HepG2 (cell line): ENCODE measurements around the gene DNAJB12. TPM values are rescaled to one million over a fixed set of nuclear protein-coding genes. Genes with fewer than 3 reads are reported as not detected.

Experiments used
- DPF2 ChIP-seq: sonication (generic); formaldehyde crosslinking; IDR thresholded peaks from 2 replicates; pipeline ENCODE4 v1.4.0; 2020; ENCODE audit warnings: mild to moderate bottlenecking, low read depth, missing genetic modification reagents, borderline replicate concordance
- NR1H2 ChIP-seq: sonication (generic); formaldehyde crosslinking; IDR thresholded peaks from 2 replicates; pipeline ENCODE4 v1.8.1; 2022; ENCODE audit warnings: low read depth, missing genetic modification reagents, borderline replicate concordance
- NR2F2 ChIP-seq: IDR thresholded peaks from 2 replicates; pipeline ENCODE4 v1.6.1; 2012; ENCODE audit warnings: low read depth, inconsistent platforms, borderline replicate concordance
- TAF15 ChIP-seq: fragments of 200-400 bp; formaldehyde crosslinking; IDR thresholded peaks from one replicate; pipeline ENCODE4 v1.6.1; 2018; ENCODE audit warnings: mild to moderate bottlenecking, low read depth, low read length; ENCODE audit not compliant: poor library complexity, severe bottlenecking
- ZBTB38 ChIP-seq: sonication (generic); formaldehyde crosslinking; IDR thresholded peaks from 2 replicates; pipeline ENCODE4 v1.5.1; 2020; ENCODE audit warnings: mild to moderate bottlenecking, missing genetic modification reagents
- ZKSCAN5 ChIP-seq: sonication (generic); formaldehyde crosslinking; IDR thresholded peaks from 2 replicates; pipeline ENCODE4 v1.5.1; 2020; ENCODE audit warnings: mild to moderate bottlenecking, missing genetic modification reagents
- ZNF652 ChIP-seq: IDR thresholded peaks from 2 replicates; pipeline ENCODE4 v1.6.1; 2016; ENCODE audit warnings: low read depth, borderline replicate concordance
- ZNF788 ChIP-seq: sonication (generic); formaldehyde crosslinking; IDR thresholded peaks from 2 replicates; pipeline ENCODE4 v1.5.0; 2020; ENCODE audit warnings: mild to moderate bottlenecking, missing genetic modification reagents, borderline replicate concordance
- polyA plus RNA-seq, 8 experiments: library from polyadenylated mRNA; depleted of rRNA in 3 of 8; stranded (reverse) in 7 of 8; unstranded in 1 of 8; fragments of >200 nt; fragmentation: Illumina TruSeq in 4 of 8; extraction: Trizol in 4 of 8; gene quantifications; 2 replicates each; pipeline versions ENCODE4 v1.2.1 to v1.2.3, GENCODE V29; 2011 to 2016; ENCODE audit warnings: low read depth in 4 of 8, missing spikeins in 1 of 8, mixed read lengths in 1 of 8; ENCODE audit not compliant: insufficient read depth in 1 of 8
- total RNA-seq, 5 experiments: library from RNA; depleted of rRNA; stranded (reverse); fragments of >200 nt; fragmentation: Illumina TruSeq; extraction: Trizol; gene quantifications; 2 replicates each; pipeline ENCODE4 v1.2.3, GENCODE V29; 2016; ENCODE audit warnings: low read depth in 1 of 5
- TF ChIP-seq, protein P1 (sequence below): sonication (generic); formaldehyde crosslinking; IDR thresholded peaks from 2 replicates; pipeline ENCODE4 v1.5.1; 2020; ENCODE audit warnings: missing genetic modification reagents, mild to moderate bottlenecking, borderline replicate concordance
- TF ChIP-seq, protein P2 (sequence below): sonication (generic); formaldehyde crosslinking; IDR thresholded peaks from 2 replicates; pipeline ENCODE4 v1.4.0; 2020; ENCODE audit warnings: missing genetic modification reagents
- TF ChIP-seq, protein P3 (sequence below): sonication (generic); formaldehyde crosslinking; IDR thresholded peaks from 2 replicates; pipeline ENCODE4 v1.4.0; 2020; ENCODE audit warnings: missing genetic modification reagents, borderline replicate concordance
- TF ChIP-seq, protein P4 (sequence below): sonication (generic); formaldehyde crosslinking; IDR thresholded peaks from 2 replicates; pipeline ENCODE4 v1.4.0; 2020; ENCODE audit warnings: missing genetic modification reagents
- TF ChIP-seq, protein P5 (sequence below): sonication (generic); formaldehyde crosslinking; IDR thresholded peaks from 2 replicates; pipeline ENCODE4 v1.8.0; 2022; ENCODE audit warnings: missing genetic modification reagents, mild to moderate bottlenecking, inconsistent platforms, borderline replicate concordance

The DNAJB12 gene
- total and polyA plus RNA-seq, 2 of the 13 experiments (the other 11 are each of a cell fraction or from before 2014, with no cell fraction given) = 10.8 to 18.2 TPM

DNA sequence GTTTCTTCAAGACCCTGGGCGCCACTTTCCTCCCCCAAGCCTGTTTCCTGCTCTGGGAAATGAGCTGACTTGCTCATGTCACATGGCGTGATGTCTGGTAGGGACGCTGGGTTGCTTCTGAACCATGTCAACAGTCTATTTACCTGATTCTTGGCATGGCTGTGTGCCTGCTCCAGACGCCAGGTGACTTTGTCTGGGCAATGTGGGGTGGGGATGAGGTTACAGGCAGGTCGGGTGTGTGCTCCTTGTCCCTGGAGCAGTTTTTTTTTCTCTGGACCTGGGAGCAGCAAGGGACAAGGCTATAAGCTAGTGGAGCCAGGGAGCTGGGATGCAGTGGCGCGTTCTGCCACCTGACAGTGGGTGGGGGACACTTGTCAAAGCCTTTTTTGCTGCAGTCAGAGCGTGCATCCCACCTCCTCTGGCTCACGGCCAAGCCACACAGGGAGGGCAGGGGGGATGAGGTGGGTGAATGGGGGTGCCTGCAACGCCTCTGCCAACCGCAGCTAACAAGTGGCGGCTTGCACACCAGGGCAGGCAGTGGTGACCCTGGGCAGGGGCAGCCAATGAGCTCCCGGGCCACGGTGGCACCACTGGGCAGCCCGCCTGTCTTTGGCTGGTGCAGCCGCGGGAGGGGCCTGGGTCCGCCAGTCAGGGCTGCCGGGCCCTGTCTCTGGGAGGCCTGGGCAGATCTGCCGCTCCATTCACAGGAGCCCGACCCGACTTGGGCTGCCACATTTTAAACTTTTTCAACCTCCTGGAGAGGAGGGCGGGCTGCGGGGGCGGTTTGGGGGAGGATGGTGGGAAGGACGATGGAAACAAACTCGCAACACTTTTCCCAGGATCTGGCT is 22.9 kb downstream of the DNAJB12 start (continued):
- TF ChIP-seq, protein P1, sequence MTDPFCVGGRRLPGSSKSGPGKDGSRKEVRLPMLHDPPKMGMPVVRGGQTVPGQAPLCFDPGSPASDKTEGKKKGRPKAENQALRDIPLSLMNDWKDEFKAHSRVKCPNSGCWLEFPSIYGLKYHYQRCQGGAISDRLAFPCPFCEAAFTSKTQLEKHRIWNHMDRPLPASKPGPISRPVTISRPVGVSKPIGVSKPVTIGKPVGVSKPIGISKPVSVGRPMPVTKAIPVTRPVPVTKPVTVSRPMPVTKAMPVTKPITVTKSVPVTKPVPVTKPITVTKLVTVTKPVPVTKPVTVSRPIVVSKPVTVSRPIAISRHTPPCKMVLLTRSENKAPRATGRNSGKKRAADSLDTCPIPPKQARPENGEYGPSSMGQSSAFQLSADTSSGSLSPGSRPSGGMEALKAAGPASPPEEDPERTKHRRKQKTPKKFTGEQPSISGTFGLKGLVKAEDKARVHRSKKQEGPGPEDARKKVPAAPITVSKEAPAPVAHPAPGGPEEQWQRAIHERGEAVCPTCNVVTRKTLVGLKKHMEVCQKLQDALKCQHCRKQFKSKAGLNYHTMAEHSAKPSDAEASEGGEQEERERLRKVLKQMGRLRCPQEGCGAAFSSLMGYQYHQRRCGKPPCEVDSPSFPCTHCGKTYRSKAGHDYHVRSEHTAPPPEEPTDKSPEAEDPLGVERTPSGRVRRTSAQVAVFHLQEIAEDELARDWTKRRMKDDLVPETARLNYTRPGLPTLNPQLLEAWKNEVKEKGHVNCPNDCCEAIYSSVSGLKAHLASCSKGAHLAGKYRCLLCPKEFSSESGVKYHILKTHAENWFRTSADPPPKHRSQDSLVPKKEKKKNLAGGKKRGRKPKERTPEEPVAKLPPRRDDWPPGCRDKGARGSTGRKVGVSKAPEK (CRISPR knock-in tag) = 0 out of 2 replicates have a peak, but pooled peaks have one; percentile 38
- TF ChIP-seq NR1H2 (CRISPR knock-in tag) (no peak), NR2F2 (peak; percentile 21; the same call in 1 of the 2 replicates), DPF2 (no peak; the same call in 1 of the 2 replicates), ZNF788 (CRISPR knock-in tag) (peak; percentile 50; the same call in 1 of the 2 replicates), ZBTB38 (CRISPR knock-in tag) (no peak), ZKSCAN5 (CRISPR knock-in tag) (no peak), TAF15 (no peak), ZNF652 (CRISPR knock-in tag) (peak; percentile 11; the same call in 1 of the 2 replicates)
- TF ChIP-seq, protein P2, sequence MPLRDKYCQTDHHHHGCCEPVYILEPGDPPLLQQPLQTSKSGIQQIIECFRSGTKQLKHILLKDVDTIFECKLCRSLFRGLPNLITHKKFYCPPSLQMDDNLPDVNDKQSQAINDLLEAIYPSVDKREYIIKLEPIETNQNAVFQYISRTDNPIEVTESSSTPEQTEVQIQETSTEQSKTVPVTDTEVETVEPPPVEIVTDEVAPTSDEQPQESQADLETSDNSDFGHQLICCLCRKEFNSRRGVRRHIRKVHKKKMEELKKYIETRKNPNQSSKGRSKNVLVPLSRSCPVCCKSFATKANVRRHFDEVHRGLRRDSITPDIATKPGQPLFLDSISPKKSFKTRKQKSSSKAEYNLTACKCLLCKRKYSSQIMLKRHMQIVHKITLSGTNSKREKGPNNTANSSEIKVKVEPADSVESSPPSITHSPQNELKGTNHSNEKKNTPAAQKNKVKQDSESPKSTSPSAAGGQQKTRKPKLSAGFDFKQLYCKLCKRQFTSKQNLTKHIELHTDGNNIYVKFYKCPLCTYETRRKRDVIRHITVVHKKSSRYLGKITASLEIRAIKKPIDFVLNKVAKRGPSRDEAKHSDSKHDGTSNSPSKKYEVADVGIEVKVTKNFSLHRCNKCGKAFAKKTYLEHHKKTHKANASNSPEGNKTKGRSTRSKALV = no peak
- TF ChIP-seq, protein P3, sequence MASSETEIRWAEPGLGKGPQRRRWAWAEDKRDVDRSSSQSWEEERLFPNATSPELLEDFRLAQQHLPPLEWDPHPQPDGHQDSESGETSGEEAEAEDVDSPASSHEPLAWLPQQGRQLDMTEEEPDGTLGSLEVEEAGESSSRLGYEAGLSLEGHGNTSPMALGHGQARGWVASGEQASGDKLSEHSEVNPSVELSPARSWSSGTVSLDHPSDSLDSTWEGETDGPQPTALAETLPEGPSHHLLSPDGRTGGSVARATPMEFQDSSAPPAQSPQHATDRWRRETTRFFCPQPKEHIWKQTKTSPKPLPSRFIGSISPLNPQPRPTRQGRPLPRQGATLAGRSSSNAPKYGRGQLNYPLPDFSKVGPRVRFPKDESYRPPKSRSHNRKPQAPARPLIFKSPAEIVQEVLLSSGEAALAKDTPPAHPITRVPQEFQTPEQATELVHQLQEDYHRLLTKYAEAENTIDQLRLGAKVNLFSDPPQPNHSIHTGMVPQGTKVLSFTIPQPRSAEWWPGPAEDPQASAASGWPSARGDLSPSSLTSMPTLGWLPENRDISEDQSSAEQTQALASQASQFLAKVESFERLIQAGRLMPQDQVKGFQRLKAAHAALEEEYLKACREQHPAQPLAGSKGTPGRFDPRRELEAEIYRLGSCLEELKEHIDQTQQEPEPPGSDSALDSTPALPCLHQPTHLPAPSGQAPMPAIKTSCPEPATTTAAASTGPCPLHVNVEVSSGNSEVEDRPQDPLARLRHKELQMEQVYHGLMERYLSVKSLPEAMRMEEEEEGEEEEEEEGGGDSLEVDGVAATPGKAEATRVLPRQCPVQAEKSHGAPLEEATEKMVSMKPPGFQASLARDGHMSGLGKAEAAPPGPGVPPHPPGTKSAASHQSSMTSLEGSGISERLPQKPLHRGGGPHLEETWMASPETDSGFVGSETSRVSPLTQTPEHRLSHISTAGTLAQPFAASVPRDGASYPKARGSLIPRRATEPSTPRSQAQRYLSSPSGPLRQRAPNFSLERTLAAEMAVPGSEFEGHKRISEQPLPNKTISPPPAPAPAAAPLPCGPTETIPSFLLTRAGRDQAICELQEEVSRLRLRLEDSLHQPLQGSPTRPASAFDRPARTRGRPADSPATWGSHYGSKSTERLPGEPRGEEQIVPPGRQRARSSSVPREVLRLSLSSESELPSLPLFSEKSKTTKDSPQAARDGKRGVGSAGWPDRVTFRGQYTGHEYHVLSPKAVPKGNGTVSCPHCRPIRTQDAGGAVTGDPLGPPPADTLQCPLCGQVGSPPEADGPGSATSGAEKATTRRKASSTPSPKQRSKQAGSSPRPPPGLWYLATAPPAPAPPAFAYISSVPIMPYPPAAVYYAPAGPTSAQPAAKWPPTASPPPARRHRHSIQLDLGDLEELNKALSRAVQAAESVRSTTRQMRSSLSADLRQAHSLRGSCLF (CRISPR knock-in tag) = no peak
- TF ChIP-seq, protein P4, sequence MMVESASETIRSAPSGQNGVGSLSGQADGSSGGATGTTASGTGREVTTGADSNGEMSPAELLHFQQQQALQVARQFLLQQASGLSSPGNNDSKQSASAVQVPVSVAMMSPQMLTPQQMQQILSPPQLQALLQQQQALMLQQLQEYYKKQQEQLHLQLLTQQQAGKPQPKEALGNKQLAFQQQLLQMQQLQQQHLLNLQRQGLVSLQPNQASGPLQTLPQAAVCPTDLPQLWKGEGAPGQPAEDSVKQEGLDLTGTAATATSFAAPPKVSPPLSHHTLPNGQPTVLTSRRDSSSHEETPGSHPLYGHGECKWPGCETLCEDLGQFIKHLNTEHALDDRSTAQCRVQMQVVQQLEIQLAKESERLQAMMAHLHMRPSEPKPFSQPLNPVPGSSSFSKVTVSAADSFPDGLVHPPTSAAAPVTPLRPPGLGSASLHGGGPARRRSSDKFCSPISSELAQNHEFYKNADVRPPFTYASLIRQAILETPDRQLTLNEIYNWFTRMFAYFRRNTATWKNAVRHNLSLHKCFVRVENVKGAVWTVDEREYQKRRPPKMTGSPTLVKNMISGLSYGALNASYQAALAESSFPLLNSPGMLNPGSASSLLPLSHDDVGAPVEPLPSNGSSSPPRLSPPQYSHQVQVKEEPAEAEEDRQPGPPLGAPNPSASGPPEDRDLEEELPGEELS (CRISPR knock-in tag) = no peak; the same call in none of the 2 replicates
- TF ChIP-seq, protein P5, sequence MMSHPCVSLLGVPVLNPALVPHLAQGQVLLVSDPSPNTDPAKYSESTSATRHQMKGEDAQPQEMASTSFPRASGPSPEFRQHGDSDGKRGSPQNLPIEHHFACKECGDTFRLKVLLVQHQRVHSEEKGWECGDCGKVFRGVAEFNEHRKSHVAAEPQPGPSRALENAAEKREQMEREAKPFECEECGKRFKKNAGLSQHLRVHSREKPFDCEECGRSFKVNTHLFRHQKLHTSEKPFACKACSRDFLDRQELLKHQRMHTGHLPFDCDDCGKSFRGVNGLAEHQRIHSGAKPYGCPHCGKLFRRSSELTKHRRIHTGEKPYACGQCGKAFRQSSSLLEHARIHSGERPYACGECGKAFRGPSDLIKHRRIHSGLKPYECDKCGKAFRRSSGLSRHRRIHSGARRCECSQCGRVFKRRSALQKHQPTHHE (CRISPR knock-in tag) = 0 out of 2 replicates have a peak, but pooled peaks have one; percentile 25
